SJCRH30 (cell line): ENCODE results near the gene MIPEP. TPM values are rescaled to one million over a fixed set of nuclear protein-coding genes. Genes with fewer than 3 reads are reported as not detected.
A peak's percentile ranks its signal among the peaks of the same experiment; 100 is the strongest.

Source experiments
- DNase-seq, 2 experiments: peaks; one replicate each; pipeline ENCODE4 v3.0.0-alpha.2; 2015 to 2020
- H3K27ac ChIP-seq: fragments of 250-450 bp; sonication (Bioruptor Pico); 2 replicates; pipeline ENCODE4 v1.5.1; 2020; ENCODE audit warnings: mild to moderate bottlenecking, moderate library complexity
- H3K27me3 ChIP-seq: fragments of 250-450 bp; sonication (Bioruptor Pico); 2 replicates; pipeline ENCODE4 v1.5.1; 2020; ENCODE audit warnings: mild to moderate bottlenecking, moderate library complexity
- H3K36me3 ChIP-seq: fragments of 250-450 bp; sonication (Bioruptor Pico); 2 replicates; pipeline ENCODE4 v1.5.1; 2020; ENCODE audit warnings: mild to moderate bottlenecking, moderate library complexity
- H3K4me1 ChIP-seq: fragments of 250-450 bp; sonication (Bioruptor Pico); 2 replicates; pipeline ENCODE4 v1.5.1; 2020; ENCODE audit warnings: mild to moderate bottlenecking, moderate library complexity
- H3K4me3 ChIP-seq: fragments of 250-450 bp; sonication (Bioruptor Pico); 2 replicates; pipeline ENCODE4 v1.5.1; 2020; ENCODE audit warnings: mild to moderate bottlenecking, moderate library complexity
- H3K9me3 ChIP-seq: fragments of 250-450 bp; sonication (Bioruptor Pico); replicated peaks from 2 replicates; pipeline ENCODE4 v1.5.1; 2020; ENCODE audit warnings: mild to moderate bottlenecking, moderate library complexity
- total RNA-seq: library from RNA; depleted of rRNA; stranded (reverse); fragments of >200 nt; shearing (Covaris generic); gene quantifications from 2 replicates; pipeline ENCODE4 v1.2.3, GENCODE V29; 2014

Gene MIPEP
- total RNA-seq, 1 experiment from 2014 or later = 18.0 TPM

DNA sequence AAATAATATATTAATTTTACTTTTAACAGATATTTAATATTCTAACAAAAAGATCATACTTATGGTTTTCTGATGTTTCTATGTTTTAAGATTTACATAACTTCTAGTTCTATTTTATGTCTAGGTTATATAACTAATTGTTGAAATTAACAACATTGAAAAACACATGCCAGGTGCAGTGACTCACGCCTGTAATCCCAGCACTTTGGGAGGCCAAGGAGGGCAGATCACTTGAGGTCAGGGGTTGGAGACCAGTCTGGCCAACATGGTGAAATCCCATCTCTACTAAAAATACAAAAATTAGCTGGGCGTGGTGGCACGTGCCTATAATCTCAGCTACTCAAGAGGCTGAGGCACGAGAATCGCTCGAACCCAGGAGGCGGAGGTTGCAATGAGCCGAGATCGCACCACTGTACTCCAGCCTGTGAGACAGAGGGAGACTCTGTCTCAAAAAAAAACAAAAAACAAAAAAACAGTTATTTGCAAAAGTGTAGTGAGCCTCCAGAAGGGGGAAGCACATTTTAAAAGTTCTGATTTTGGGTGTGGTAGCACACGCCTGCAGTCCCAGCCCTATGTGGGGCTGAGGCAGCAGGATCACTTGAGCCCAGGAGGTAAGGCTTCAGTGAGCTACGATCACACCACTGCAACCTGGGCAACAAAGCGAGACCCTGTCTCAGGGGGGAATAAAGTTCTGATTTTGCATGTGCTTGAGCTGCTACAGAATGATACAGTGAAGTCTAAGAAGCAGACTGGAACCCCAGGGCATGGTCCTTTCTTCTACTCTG lies 18.7 kb downstream of the MIPEP start:
- Histone ChIP-seq H3K36me3 (no peaks in the 10 kb centered on the region), H3K27ac (no peak overlapping the region), H3K4me1 (peaks cover 12% of the 10 kb centered on the region), H3K9me3 (no peaks in the 10 kb centered on the region), H3K4me3 (no peak overlapping the region), H3K27me3 (no peaks in the 10 kb centered on the region)
- DNase-seq = peak in 1 of 2 experiments; percentile 23

DNA sequence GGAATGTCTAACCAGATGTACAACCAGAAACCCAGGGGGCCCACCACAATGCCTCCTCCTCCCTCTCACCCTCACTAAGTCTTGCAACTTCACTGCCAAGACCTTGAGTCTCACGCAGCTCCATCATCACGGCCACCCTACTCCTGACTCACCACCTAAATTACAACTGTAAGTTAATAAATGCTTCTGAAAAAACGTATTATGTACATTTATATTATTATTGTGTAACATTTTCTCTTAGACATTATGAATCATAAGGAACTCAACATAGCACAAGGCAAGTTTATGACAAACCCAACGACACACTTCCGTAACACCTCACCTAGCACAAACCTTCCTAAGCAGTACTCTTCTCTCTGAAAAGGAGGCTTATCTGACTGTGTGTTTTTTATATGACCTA lies 20.7 kb downstream of the MIPEP start:
- DNase-seq = no peak
- H3K27ac ChIP-seq = no peak overlapping the region

DNA sequence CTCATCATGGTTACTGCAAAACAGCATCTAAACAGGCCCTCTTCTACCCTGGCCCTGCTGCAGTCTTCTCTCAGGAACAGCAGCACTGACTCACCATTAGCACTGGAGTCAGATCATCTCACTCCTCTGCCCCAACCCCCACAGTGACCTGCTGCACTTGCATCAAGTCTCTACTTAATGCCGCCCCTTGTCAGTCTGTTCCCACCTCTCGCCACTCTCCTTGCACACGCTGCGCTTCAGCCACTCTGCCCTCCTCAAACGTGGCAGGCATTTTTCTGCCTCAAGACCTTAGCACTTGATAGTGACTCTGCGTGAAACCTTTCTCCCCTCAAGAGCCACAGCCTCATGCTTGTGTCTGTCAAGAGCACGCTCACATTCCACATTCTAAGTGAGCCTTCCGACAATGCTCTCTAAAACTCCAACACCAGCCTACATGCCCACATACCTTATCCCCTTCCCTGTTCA lies 22.1 kb downstream of the MIPEP start:
- no peaks in the 10 kb centered on the region for H3K27me3 ChIP-seq
- DNase-seq = no peak
- peaks cover 12% of the 10 kb centered on the region for H3K4me1 ChIP-seq
- no peaks in the 10 kb centered on the region for H3K36me3 ChIP-seq
- no peaks in the 10 kb centered on the region for H3K9me3 ChIP-seq
- H3K27ac ChIP-seq = no peak overlapping the region
- no peak overlapping the region for H3K4me3 ChIP-seq

More for the DNA sequence above, 20.7 kb downstream of the MIPEP start:
- no peaks in the 10 kb centered on the region for H3K9me3 ChIP-seq
- H3K36me3 ChIP-seq = no peaks in the 10 kb centered on the region
- no peaks in the 10 kb centered on the region for H3K27me3 ChIP-seq
- no peak overlapping the region for H3K4me3 ChIP-seq
- H3K4me1 ChIP-seq = peaks cover 12% of the 10 kb centered on the region

DNA sequence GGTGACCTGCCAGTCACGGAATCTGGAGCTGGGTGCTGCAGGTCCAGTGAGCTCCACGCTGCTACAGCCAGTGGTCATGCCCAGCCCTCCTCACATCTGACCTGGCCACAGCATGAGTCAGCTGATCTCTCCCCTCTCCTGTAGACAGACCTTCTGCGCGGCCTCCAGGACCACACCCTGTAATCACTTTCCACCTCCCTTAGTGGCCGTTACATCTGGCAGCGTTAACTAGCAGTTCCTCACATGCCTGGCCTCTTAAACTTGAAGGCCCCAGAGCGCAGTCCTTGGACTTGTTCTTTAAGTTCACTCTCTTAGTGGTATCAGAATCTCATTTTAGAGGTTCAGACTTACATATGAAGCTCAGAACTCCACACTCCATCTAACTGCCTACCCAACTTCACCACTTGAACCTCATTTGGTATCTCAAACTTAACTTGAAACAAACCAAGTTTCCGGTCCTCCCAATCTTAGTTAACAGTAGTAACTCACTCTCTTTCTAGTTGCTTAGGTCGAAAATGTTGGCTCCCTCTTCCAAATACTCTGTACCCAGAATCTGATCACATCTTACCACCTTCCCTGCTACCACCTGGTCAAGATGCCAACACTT lies 22.7 kb downstream of the MIPEP start:
- Histone ChIP-seq H3K36me3 (no peaks in the 10 kb centered on the region), H3K4me3 (no peak overlapping the region), H3K27me3 (no peaks in the 10 kb centered on the region), H3K4me1 (peaks cover 11% of the 10 kb centered on the region), H3K9me3 (no peaks in the 10 kb centered on the region), H3K27ac (no peak overlapping the region)
- no peak for DNase-seq

DNA sequence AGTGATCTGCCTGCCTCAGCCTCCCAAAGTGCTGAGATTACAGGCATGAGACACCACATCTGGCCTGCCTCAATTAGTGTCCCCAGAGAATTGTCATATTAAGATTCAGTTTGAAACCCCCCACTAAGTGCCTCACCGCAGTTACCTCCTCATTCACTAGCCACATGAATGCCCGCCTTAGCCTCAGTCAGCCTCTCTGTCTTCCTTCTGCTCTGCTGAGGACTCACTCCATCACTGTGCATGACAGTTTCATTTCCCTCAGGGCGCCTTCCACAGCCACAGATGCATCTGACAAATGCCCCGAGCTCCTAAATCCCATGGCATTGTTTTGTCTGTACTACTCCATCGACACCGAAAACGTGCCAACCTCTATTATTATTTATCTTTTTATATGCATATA lies 23.3 kb downstream of the MIPEP start:
- no peaks in the 10 kb centered on the region for H3K27me3 ChIP-seq
- no peak for DNase-seq
- H3K9me3 ChIP-seq = no peaks in the 10 kb centered on the region
- peaks cover 7% of the 10 kb centered on the region for H3K4me1 ChIP-seq
- no peak overlapping the region for H3K27ac ChIP-seq
- no peak overlapping the region for H3K4me3 ChIP-seq
- no peaks in the 10 kb centered on the region for H3K36me3 ChIP-seq

DNA sequence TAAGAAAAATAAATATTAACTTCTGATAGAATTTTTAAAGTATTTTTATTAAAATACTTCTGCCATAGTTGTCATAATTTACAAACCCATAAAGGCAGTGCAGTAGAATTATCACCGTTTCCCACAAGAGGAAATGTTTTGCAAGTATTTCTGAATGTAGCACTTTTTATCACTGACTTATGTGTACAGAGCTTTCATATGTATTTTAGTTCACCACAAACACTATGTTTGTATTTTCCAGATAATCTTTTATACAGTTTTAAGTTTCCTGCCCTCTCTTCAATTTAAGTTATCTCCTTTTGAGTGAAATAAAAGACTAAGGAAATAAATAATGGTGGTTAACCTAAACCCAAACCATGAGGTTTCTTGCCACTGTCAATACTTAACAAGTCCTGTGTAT lies 24.2 kb downstream of the MIPEP start:
- H3K4me3 ChIP-seq = no peak overlapping the region
- no peak for DNase-seq

DNA sequence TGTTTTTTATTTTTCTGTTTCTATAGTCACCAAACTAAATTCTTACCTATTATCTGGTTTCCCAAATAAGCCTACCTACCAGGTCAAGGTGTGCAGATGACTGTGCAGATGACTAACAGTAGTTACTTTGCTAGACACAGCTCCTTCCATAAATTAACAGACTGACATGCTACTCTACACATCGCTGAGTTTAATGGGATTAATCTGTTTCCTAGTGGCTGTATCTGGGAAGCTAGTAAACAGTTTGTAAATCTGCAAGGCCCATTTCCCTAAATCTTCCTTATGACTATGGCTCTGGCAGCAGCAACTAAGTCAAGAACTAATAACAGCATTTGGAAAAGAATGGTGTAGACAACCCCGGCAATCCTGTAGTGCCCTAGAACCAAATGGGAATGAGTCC lies 27.9 kb downstream of the MIPEP start:
- H3K27ac ChIP-seq = no peak overlapping the region
- H3K4me1 ChIP-seq = no peaks in the 10 kb centered on the region
- no peak overlapping the region for H3K4me3 ChIP-seq
- no peak for DNase-seq
- H3K36me3 ChIP-seq = no peaks in the 10 kb centered on the region
- no peaks in the 10 kb centered on the region for H3K27me3 ChIP-seq
- H3K9me3 ChIP-seq = no peaks in the 10 kb centered on the region

More for the DNA sequence above, 24.2 kb downstream of the MIPEP start:
- Histone ChIP-seq H3K9me3 (no peaks in the 10 kb centered on the region), H3K4me1 (no peaks in the 10 kb centered on the region), H3K27me3 (no peaks in the 10 kb centered on the region), H3K27ac (no peak overlapping the region), H3K36me3 (no peaks in the 10 kb centered on the region)

DNA sequence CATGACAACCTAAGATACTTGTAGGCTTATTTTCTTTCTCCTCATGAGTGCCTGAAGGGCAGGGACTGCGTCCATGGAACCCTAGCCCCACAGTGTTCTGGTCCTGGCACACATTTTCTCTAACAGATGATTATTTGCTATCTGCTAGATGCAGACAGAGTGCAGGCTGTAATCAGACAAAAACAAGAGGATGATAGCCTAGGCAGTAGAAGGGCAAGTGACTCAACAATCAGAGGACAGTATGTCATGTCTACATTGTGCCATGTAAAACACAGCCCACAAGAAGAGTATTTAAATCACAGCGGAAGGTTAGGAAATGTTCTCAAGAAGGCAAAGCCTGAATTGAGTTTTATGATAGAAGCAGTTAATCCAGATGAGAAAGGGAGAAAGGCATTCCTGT lies 29.3 kb downstream of the MIPEP start:
- Histone ChIP-seq H3K4me3 (no peak overlapping the region), H3K27ac (no peak overlapping the region), H3K4me1 (no peaks in the 10 kb centered on the region), H3K9me3 (no peaks in the 10 kb centered on the region), H3K27me3 (no peaks in the 10 kb centered on the region), H3K36me3 (no peaks in the 10 kb centered on the region)
- DNase-seq = no peak

DNA sequence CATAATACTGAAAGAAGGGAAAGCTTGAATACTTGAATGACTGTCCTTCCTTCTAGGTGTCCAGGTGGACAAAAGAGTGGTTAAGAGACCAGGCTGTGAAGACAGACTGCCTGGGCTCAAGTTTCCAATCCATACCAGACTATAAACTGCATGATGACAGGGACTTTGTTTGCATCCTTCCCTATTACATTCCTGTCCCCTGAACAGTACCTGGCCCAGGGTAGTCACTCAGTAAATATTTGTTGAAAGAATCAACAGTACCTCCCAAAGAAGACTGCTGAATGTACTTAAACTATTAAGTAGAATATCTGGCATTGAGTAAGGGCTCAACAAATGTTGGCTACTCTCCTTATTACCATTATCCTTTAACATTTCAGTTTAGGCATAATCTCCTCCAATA lies 29.7 kb downstream of the MIPEP start:
- Histone ChIP-seq H3K4me1 (no peaks in the 10 kb centered on the region), H3K27ac (no peak overlapping the region), H3K36me3 (no peaks in the 10 kb centered on the region), H3K27me3 (no peaks in the 10 kb centered on the region), H3K4me3 (no peak overlapping the region), H3K9me3 (no peaks in the 10 kb centered on the region)
- DNase-seq = no peak

DNA sequence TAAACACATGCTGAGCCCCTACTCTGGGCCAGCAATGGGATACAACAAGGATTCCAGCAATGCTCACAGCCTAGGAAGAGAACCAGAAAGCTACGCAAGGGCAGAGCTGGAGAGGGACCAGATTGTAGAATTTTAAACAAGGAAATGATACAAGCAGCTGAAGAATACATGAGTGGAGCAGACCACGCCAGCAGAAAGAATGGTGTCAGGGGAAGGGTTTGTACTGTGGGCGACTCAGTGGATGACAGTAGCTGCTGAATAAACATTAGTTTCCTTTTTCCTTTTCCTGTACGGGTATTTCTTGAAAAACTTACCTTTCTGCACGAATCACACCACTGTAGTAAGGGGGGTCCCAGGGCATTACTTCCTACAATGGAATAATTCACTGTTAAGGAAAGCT lies 30.7 kb downstream of the MIPEP start:
- Histone ChIP-seq H3K4me3 (no peak overlapping the region), H3K4me1 (no peaks in the 10 kb centered on the region), H3K9me3 (no peaks in the 10 kb centered on the region), H3K27me3 (no peaks in the 10 kb centered on the region), H3K27ac (no peak overlapping the region), H3K36me3 (no peaks in the 10 kb centered on the region)
- no peak for DNase-seq

DNA sequence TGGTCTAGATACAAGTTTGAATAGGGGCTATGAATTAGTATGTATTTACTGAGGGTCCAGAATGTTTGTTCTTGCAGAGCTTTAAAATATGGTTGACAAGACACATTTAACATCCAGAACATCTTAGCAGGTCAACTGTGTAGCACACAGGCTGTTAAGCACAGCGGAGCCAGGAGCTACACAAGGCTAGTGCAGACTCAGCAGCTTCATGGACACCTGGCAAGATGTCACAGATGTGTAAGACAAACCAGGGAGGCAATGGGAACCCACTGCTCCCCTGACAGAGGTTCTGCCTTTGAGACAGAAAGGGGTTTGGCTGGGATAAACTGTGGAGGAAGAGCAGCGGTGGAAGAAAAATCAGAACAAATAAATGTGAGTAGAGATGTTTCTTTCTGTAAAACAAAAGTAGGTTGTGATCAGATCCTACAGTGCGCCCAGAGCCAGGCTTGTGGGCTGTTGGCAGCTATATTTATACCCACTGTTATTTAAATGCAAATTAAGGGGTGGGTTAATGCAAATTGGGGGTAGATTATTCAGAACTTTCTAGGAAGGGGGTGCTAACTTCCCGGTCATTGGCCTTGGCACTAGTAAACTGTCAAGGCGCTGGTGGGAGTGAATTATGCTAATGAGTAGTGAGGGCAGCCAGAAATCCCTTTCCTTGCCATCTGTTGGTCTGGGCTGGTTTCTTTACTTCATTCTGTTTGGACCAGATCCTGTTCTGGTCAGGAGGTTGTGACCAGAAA lies 33.0 kb downstream of the MIPEP start:
- H3K4me1 ChIP-seq = no peaks in the 10 kb centered on the region
- no peaks in the 10 kb centered on the region for H3K27me3 ChIP-seq
- H3K4me3 ChIP-seq = no peak overlapping the region
- H3K9me3 ChIP-seq = no peaks in the 10 kb centered on the region
- no peak for DNase-seq
- no peaks in the 10 kb centered on the region; the same call in 1 of the 2 replicates for H3K36me3 ChIP-seq
- H3K27ac ChIP-seq = no peak overlapping the region

DNA sequence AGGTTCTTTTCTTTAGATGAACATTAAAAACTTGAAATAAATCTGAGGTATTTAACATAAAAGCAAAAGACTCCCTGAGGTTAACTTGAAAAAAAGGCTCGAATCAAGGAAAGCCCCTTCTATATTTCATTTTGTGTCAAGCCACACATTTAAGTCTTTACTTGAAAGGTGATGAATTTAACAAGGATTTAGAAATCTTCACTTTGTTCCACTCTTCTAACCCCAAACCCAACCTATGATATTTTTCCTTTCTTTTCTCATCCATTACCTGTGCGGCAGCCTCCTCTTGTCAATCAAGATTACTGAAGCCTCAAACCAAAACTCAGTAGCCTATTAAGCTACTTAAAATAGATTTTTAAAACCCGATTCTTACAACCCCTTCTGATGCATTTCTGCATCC lies 33.8 kb downstream of the MIPEP start:
- H3K27me3 ChIP-seq = no peaks in the 10 kb centered on the region
- no peaks in the 10 kb centered on the region for H3K9me3 ChIP-seq
- H3K36me3 ChIP-seq = no peaks in the 10 kb centered on the region; the same call in 1 of the 2 replicates
- H3K4me1 ChIP-seq = no peaks in the 10 kb centered on the region
- no peak overlapping the region for H3K4me3 ChIP-seq
- DNase-seq = no peak
- no peak overlapping the region for H3K27ac ChIP-seq

DNA sequence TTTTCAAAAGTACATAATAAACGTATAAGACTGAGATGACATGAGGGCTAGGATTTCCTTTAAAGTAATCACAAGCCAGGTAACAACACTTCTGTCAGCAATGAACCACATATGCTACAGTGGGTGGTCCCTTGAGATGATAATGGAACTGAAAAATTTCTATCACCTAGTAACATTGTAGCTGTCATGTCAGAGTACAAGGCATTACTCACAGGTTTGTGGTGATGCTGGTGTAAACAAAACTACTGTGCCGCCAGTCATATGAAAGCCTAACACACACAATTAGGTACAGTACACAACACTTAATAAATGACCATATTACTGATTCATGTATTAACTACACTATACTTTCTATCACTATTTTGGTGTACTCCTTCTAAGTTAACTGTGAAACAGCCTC lies 36.8 kb downstream of the MIPEP start:
- no peak for DNase-seq
- H3K4me1 ChIP-seq = no peaks in the 10 kb centered on the region
- H3K27me3 ChIP-seq = no peaks in the 10 kb centered on the region
- no peaks in the 10 kb centered on the region for H3K9me3 ChIP-seq
- no peak overlapping the region for H3K4me3 ChIP-seq
- H3K27ac ChIP-seq = no peak overlapping the region
- no peaks in the 10 kb centered on the region; the same call in 1 of the 2 replicates for H3K36me3 ChIP-seq

DNA sequence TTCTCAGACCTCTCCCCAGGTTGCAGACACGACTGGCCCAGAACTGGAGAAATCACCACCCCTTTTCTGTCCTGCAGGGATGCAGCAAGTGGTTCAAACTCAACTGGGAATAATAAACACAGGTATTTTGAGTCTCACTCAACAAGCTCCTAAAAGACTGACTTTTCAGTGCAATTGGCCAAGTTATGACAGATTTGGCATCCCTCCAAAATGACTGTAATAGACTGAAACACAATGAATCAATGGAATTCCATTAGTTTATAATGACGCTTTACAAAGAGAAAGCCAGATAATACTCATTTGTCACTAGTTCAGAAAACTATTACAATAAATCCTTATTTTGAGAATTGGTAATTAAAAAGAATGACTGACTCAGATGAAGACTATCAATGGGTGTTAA lies 38.1 kb downstream of the MIPEP start:
- no peaks in the 10 kb centered on the region for H3K4me1 ChIP-seq
- no peak overlapping the region for H3K27ac ChIP-seq
- no peaks in the 10 kb centered on the region for H3K27me3 ChIP-seq
- no peak overlapping the region for H3K4me3 ChIP-seq
- H3K36me3 ChIP-seq = no peaks in the 10 kb centered on the region; the same call in 1 of the 2 replicates
- no peak for DNase-seq
- no peaks in the 10 kb centered on the region for H3K9me3 ChIP-seq

DNA sequence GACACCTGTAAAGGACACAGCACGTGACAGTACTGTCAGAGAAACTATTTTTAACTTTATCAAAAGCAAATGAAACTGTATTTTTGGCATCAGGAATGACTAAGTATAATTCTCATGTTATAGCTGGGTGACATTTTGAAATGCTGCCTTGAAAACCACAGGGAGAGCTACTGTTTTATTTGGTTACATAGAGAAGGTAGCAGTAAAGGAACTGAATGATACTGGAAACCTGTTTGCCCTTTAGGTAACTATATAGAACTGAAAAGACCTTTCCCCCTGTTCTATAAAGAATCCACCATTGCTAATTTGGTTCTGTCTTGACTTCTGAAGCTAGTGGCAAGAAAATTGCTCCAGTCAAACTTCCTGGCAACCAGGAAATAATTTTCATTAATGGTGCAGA lies 39.1 kb downstream of the MIPEP start:
- DNase-seq = no peak
- Histone ChIP-seq H3K27me3 (no peaks in the 10 kb centered on the region), H3K9me3 (no peaks in the 10 kb centered on the region), H3K36me3 (no peaks in the 10 kb centered on the region; the same call in 1 of the 2 replicates), H3K27ac (no peak overlapping the region), H3K4me1 (no peaks in the 10 kb centered on the region), H3K4me3 (no peak overlapping the region)
